Measurements from ENCODE around the gene LDLRAD3.

LDLRAD3 gene

GRCh38 chr11:36224209-36224882 lies 280.5 kb downstream of the LDLRAD3 start:
- no peak for DNase-seq

- DNase-seq, result no peak
Measured at GRCh38 chr11:36227044-36227443, 283.2 kb downstream of the LDLRAD3 start.

- DNase-seq, result no peak
Measured at GRCh38 chr11:36228689-36229088, 284.8 kb downstream of the LDLRAD3 start.

- no peak for DNase-seq
Measured at GRCh38 chr11:36229091-36229705, 285.3 kb downstream of the LDLRAD3 start.

GRCh38 chr11:36230779-36231699 lies 287.2 kb downstream of the LDLRAD3 start:
- DNase-seq, result no peak

- no peak for DNase-seq
Measured at GRCh38 chr11:36233204-36233603, 289.3 kb downstream of the LDLRAD3 start.

GRCh38 chr11:36234825-36235224 lies 291.0 kb downstream of the LDLRAD3 start:
- no peak for DNase-seq

- no peak for DNase-seq
Measured at GRCh38 chr11:36235750-36236149, 291.9 kb downstream of the LDLRAD3 start.

GRCh38 chr11:36237391-36237790 lies 293.5 kb downstream of the LDLRAD3 start:
- no peak for DNase-seq

- DNase-seq, result no peak
Measured at GRCh38 chr11:36238036-36238631, 294.3 kb downstream of the LDLRAD3 start.

- no peak for DNase-seq
Measured at GRCh38 chr11:36238881-36239280, 295.0 kb downstream of the LDLRAD3 start.

GRCh38 chr11:36239636-36240035 lies 295.8 kb downstream of the LDLRAD3 start:
- DNase-seq, result no peak

- no peak for DNase-seq
Measured at GRCh38 chr11:36240173-36240572, 296.3 kb downstream of the LDLRAD3 start.

GRCh38 chr11:36240801-36241200 lies 296.9 kb downstream of the LDLRAD3 start:
- no peak for DNase-seq

GRCh38 chr11:36241497-36241896 lies 297.6 kb downstream of the LDLRAD3 start:
- DNase-seq, result no peak

- DNase-seq, result no peak
Measured at GRCh38 chr11:36243641-36244040, 299.8 kb downstream of the LDLRAD3 start.

- DNase-seq, result no peak
Measured at GRCh38 chr11:36247493-36247892, 303.6 kb downstream of the LDLRAD3 start.

- DNase-seq, result no peak
Measured at GRCh38 chr11:36248436-36248835, 304.6 kb downstream of the LDLRAD3 start.

- no peak for DNase-seq
Measured at GRCh38 chr11:36249246-36249645, 305.4 kb downstream of the LDLRAD3 start.

- DNase-seq, result no peak
Measured at GRCh38 chr11:36251823-36252222, 308.0 kb downstream of the LDLRAD3 start.

- no peak for DNase-seq
Measured at GRCh38 chr11:36253238-36253637, 309.4 kb downstream of the LDLRAD3 start.

- DNase-seq, result no peak
Measured at GRCh38 chr11:36254713-36255112, 310.9 kb downstream of the LDLRAD3 start.

GRCh38 chr11:36257351-36257750 lies 313.5 kb downstream of the LDLRAD3 start:
- no peak for DNase-seq

All from activated T-cell treated with anti-CD3 and anti-CD28 coated beads for 4 hours (primary cell).